SK-N-SH (cell line): ENCODE measurements around the gene C15orf61.

Source experiments
- EP300 ChIP-seq, 2 experiments: IDR thresholded peaks; 2 replicates each; pipeline versions ENCODE4 v1.4.0 to v1.6.1; 2012; ENCODE audit warnings: borderline replicate concordance in 1 of 2, low read depth in 1 of 2, low read length in 1 of 2
- FOXM1 ChIP-seq: IDR thresholded peaks from 2 replicates; pipeline ENCODE4 v1.4.0; 2012; ENCODE audit warnings: low read depth, mild to moderate bottlenecking
- NRF1 ChIP-seq: IDR thresholded peaks from 2 replicates; pipeline ENCODE4 v1.6.1; 2012; ENCODE audit warnings: low read depth, mild to moderate bottlenecking, low read length
- RAD21 ChIP-seq: IDR thresholded peaks from 2 replicates; pipeline ENCODE4 v1.6.1; 2012; ENCODE audit warnings: mild to moderate bottlenecking, low read length
- RXRA ChIP-seq: IDR thresholded peaks from 2 replicates; pipeline ENCODE4 v1.4.0; 2012; ENCODE audit warnings: low read depth, mild to moderate bottlenecking, borderline replicate concordance
- SMC3 ChIP-seq: IDR thresholded peaks from 2 replicates; pipeline ENCODE4 v1.6.1; 2012; ENCODE audit warnings: low read depth, low read length, improper control_type of control experiment
- YY1 ChIP-seq: IDR thresholded peaks from 2 replicates; pipeline ENCODE4 v1.4.0; 2012; ENCODE audit warnings: low read depth, mild to moderate bottlenecking
- TF ChIP-seq, protein P1 (sequence below): fragments of 200-600 bp; sonication (generic); IDR thresholded peaks from 2 replicates; pipeline ENCODE4 v1.6.1; 2017; ENCODE audit warnings: antibody characterized with exemption, mild to moderate bottlenecking, moderate library complexity
- TF ChIP-seq, protein P2 (sequence below): IDR thresholded peaks from 2 replicates; pipeline ENCODE4; 2012
- TF ChIP-seq, protein P3 (sequence below): fragments of 150-350 bp; IDR thresholded peaks from 2 replicates; pipeline ENCODE4 v1.6.1; 2017; ENCODE audit warnings: antibody characterized with exemption, low read length, low read depth, borderline replicate concordance
- TF ChIP-seq, protein P4 (sequence below): IDR thresholded peaks from 2 replicates; pipeline ENCODE4 v1.6.1; 2012; ENCODE audit warnings: mild to moderate bottlenecking, low read depth, low read length, moderate library complexity
- TF ChIP-seq, protein P5 (sequence below): IDR thresholded peaks from 2 replicates; pipeline ENCODE4 v1.4.0; 2012; ENCODE audit warnings: low read depth

DNA sequence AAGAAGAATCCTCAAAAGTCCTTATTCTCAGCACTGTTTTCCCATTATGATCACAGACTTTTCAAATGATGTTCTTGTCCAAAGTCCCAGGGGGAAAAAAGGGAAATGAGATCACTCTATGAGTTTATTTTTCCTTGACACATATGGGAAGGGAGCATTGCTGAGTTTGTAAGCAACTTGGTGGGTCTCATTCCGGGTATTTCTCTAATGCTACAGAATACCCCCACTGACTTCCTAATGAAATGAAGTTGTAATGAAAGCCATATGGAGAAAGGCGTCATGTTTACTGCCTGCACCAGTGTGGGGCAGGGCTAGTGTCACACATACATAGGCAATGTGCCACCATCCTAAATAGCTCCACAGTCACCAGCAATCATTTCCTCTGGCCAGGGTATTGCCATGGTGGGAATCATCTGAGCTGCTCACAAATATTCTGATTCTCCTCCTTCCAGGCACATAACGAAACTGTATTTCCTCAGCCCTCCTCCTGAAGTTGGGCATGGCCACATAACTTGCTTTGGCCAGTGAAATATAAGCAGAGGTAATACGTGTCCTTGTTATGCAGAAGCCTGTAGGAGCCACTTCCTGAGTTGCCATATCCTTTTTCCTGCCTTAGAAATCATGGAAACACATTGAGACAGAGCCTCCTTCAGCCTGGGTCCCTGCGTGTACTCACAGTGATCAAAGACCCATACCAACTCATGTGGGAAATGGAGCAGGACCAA, 41.0 kb upstream of the C15orf61 start:
- TF ChIP-seq, protein P1, sequence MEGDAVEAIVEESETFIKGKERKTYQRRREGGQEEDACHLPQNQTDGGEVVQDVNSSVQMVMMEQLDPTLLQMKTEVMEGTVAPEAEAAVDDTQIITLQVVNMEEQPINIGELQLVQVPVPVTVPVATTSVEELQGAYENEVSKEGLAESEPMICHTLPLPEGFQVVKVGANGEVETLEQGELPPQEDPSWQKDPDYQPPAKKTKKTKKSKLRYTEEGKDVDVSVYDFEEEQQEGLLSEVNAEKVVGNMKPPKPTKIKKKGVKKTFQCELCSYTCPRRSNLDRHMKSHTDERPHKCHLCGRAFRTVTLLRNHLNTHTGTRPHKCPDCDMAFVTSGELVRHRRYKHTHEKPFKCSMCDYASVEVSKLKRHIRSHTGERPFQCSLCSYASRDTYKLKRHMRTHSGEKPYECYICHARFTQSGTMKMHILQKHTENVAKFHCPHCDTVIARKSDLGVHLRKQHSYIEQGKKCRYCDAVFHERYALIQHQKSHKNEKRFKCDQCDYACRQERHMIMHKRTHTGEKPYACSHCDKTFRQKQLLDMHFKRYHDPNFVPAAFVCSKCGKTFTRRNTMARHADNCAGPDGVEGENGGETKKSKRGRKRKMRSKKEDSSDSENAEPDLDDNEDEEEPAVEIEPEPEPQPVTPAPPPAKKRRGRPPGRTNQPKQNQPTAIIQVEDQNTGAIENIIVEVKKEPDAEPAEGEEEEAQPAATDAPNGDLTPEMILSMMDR, result no peak
- TF ChIP-seq, protein P2, sequence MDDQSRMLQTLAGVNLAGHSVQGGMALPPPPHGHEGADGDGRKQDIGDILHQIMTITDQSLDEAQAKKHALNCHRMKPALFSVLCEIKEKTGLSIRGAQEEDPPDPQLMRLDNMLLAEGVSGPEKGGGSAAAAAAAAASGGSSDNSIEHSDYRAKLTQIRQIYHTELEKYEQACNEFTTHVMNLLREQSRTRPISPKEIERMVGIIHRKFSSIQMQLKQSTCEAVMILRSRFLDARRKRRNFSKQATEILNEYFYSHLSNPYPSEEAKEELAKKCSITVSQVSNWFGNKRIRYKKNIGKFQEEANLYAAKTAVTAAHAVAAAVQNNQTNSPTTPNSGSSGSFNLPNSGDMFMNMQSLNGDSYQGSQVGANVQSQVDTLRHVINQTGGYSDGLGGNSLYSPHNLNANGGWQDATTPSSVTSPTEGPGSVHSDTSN, result no peak
- TF ChIP-seq EP300 (IDR thresholded peaks at IDR 0.05; ENCODE audit: borderline replicate concordance in 1 of 2, low read depth in 1 of 2, low read length in 1 of 2) (no peak), SMC3 (no peak), YY1 (no peak), NRF1 (no peak), FOXM1 (no peak), RAD21 (no peak), RXRA (no peak)
- TF ChIP-seq, protein P3, sequence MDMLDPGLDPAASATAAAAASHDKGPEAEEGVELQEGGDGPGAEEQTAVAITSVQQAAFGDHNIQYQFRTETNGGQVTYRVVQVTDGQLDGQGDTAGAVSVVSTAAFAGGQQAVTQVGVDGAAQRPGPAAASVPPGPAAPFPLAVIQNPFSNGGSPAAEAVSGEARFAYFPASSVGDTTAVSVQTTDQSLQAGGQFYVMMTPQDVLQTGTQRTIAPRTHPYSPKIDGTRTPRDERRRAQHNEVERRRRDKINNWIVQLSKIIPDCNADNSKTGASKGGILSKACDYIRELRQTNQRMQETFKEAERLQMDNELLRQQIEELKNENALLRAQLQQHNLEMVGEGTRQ, result no peak
- TF ChIP-seq, protein P4, sequence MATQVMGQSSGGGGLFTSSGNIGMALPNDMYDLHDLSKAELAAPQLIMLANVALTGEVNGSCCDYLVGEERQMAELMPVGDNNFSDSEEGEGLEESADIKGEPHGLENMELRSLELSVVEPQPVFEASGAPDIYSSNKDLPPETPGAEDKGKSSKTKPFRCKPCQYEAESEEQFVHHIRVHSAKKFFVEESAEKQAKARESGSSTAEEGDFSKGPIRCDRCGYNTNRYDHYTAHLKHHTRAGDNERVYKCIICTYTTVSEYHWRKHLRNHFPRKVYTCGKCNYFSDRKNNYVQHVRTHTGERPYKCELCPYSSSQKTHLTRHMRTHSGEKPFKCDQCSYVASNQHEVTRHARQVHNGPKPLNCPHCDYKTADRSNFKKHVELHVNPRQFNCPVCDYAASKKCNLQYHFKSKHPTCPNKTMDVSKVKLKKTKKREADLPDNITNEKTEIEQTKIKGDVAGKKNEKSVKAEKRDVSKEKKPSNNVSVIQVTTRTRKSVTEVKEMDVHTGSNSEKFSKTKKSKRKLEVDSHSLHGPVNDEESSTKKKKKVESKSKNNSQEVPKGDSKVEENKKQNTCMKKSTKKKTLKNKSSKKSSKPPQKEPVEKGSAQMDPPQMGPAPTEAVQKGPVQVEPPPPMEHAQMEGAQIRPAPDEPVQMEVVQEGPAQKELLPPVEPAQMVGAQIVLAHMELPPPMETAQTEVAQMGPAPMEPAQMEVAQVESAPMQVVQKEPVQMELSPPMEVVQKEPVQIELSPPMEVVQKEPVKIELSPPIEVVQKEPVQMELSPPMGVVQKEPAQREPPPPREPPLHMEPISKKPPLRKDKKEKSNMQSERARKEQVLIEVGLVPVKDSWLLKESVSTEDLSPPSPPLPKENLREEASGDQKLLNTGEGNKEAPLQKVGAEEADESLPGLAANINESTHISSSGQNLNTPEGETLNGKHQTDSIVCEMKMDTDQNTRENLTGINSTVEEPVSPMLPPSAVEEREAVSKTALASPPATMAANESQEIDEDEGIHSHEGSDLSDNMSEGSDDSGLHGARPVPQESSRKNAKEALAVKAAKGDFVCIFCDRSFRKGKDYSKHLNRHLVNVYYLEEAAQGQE, result no peak
- TF ChIP-seq, protein P5, sequence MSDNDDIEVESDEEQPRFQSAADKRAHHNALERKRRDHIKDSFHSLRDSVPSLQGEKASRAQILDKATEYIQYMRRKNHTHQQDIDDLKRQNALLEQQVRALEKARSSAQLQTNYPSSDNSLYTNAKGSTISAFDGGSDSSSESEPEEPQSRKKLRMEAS, result no peak
